Measurements from ENCODE around the gene RBCK1.
"Not testable (repeated sequence)": the region's sequence is repeated elsewhere in the genome, so short reads cannot be mapped to it uniquely, and the experiment has no call there.

The RBCK1 gene

DNA sequence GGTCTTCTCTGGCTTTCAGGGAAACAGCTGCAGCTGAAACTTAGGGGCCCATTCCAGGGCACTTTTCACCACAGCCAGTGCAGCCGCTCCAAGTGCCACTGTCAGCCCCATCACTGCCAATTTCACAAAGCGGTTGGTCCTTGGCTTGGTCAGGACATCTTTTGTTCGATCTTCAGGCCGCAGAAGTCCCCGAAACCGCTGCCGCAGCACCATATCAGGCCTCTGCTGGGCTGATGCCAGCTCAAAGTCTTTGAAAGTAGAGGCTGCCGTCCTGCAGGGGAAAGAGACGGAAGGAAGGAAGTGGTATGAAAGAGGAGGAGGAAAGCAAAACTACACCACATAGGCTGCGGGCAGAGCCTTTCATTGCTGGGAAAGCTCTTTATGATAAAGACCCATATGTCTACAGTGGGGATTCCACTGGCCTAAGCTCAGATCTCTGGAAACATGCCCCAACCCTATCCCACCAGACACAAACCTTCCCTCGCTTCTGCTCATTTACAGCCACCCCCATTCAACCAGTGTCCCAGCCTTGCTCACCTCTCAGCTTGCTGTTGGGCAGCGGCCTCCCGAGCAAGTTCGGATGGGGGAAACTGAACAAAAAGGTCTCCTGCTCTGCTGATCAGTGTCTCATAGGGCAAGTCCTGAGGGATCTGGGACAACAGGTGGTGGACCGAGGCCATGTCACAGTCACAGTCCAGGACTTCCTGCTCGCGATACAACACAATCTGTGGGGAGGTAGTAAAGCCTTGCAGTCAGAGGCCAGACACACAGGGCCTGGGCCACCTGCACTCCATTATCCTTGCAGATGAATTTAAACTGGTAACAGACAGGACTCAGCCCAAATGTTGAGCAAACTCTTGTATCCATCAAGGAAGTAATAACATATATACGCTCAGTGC lies 30.7 kb downstream of the RBCK1 start:
- DNase-seq, result peak; percentile 75

DNA sequence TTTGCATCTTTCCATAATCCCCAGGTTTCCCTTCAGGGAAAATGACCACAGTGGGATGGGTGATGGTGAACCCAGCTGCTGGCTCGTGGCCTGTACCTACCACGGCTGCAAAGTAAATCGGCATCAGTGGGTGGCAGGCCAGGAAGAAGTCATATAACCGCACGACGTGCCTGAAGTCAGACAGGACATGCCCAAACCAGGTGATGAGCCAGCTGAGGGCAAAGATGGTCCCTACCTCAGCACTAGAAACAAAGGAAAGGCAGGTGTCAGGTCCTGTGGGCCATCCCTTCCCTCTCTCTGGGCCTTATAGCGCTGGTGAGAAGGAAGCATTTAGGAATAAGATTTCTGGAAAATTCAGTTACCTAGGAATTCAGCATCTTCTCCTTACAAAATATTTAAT lies 32.0 kb downstream of the RBCK1 start:
- DNase-seq, result no peak

DNA sequence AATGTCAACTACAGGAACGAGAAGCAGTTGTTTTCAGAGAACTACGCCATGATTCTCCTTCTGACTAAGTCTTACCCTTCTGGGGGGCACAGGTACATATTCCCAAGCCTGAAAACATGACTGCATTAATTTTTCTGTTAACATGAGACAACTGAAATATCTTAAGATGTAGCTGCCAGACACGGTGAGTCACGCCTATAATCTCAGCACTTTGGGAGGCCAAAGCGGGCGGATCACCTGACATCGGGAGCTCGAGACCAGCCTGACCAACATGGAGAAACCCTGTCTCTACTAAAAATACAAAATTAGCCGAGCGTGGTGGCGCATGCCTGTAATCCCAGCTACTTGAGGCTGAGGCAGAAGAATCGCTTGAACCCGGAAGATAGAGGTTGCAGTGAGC lies 32.5 kb downstream of the RBCK1 start:
- no peak for DNase-seq

DNA sequence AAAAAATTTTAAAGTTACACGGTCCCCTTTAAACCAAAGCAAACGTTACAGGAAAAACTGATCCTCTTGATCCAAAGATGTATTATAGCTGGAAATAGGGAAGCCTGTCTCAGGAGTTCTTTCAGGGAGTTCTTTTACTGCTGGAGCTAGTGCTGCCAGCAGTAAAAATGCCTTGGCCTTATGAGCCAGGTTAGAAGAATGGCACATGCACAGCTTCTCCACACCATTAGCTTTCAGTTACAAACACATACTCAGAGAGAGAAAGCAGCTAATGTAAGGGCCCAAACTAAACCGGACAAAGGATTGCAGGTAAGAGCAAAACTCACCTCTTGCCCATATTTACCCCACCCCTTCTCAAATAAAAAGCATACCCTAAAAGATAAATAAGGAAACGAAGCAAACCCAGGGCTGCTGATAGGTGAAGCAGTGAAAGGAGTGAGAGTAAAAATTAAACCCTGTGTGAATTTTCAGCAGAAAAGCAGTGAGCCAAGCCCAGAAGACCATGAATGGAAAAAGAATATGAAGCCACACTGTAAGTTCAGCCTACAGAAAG lies 35.2 kb downstream of the RBCK1 start:
- no peak for DNase-seq

DNA sequence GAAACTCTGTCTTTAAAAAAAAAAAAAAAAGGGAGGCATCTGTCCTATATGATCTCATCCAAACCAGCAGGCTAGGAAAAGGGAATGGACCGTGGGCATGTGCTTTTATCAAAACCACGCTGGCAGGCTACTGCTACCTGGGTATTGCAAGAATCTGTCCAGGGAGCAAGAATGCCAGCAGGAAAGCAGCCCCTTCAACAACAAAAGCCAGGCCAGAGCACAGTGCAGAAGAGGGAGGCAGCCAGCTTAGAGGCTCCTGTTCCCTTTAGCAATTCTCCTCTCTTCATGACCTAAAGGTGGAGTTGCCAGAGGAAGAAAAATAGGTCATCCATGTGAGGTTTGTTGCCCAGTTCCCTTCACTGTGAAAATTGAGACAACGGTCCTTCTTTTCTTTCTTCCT lies 36.0 kb downstream of the RBCK1 start:
- no peak for DNase-seq

DNA sequence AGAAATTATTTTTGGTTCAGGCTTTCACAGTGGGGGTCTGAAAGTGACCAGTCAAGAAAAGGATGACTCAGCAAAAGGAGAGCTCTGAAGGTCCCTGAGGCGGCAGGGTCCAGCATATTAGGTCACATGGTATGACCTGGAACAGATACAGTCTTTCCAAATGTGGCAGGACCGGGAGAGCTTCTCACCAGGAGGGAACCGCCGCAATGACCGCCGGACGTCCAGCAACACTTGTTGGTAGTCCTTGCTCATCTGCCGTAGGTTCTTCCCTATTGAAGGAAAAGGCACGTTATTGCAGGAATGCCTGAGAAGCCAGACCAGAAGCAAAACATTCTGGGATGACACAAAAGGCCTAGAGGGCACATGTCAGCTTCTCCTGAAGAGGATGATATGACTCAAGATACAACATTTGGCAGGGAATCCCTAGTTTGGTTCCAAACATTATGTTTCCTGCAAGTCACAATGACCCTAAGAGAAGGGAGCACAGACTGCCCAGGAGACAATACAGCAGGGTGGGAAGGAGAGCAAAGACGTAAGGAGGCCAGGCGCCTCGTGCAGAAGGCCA lies 36.8 kb downstream of the RBCK1 start:
- no peak for DNase-seq

DNA sequence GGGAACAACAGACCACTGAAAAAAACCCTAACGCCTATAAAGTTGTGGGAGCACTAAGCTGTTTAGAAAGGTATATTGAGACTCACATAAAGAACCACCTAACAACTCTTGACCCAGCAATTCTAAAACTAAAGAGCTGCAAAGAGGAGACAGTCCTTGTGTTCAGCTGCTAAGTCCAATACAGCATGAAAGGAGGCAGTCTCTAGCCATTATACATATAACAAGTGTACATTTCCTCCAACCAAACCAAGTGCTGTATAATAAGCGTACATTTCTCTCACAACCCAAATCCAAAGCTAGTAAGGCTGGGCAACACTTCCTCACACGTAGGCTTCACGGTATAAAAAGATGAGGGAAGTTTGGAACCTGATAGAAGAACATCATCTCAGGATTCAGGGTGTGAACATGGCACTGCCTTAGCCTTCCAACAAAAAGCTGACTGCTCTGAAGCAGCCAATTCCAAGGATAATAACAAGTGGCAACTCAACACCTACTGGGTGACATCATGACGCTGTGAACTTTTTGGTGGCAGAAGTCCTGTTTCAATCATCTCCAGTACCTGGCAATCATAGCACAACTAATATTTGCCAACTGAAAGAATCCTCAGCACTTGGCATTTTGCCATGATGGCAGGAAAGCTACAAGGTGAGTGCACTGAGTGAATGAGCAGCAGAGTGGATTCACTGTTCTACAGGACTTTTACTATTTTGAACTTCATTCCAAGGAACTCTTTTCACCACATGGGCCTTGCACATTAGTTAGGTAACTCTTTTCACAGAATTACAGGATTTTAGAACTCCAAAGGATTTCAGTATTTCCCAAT lies 37.6 kb downstream of the RBCK1 start:
- DNase-seq, result no peak

DNA sequence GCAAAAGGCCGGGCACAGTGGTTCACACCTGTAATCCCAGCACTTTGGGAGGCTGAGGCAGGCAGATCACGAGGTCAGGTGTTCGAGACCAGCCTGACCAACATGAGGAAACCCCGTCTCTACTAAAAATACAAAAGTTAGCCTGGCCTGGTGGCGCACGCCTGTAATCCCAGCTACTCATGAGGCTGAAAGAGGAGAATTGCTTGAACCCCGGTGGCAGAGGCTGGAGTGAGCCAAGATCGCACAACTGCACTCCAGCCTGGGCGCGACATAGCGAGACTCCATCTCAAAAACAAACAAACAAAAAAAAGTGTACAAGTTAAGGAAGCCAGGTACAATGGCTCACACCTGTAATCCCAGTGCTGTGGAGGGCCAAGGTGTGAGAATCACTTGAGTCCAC lies 43.9 kb downstream of the RBCK1 start:
- not testable (repeated sequence) for DNase-seq

DNA sequence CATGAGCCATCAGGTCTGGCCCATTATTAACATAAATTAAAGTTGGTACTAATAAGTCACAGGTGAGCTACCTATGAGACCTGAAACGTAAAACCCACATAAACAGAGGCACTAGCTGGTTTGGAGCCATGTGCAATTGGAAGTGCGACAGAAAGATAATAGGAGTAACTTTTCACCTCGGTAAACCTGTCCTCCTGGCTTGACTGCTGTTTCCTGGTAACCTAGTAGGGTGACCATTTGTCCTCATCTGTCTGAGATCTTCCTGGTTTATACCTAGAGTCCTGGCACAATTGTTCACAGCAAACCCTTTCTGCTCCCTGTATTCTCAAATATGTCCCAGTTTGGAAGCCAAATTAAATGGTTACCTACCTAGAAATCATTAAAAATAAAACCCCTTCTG lies 46.9 kb downstream of the RBCK1 start:
- no peak for DNase-seq

DNA sequence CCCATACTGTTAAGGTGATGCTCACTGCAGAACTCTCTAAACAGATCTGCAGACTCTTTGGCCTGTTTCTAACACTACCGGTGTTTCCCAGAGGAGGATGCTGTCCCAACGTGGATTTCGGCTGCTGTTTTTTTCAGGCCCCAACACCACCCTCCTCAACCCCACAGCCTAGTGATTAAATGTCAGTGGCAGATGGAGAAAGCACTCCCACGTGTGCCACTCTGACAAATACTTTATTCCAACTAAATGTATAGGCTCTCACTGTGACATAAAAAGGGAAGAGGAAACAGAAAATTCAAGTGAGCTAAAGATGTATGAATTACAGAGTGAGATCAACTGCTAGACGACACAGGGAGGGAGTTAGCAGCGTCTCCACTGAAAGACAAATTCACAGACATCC lies 50.7 kb downstream of the RBCK1 start:
- DNase-seq, result no peak

DNA sequence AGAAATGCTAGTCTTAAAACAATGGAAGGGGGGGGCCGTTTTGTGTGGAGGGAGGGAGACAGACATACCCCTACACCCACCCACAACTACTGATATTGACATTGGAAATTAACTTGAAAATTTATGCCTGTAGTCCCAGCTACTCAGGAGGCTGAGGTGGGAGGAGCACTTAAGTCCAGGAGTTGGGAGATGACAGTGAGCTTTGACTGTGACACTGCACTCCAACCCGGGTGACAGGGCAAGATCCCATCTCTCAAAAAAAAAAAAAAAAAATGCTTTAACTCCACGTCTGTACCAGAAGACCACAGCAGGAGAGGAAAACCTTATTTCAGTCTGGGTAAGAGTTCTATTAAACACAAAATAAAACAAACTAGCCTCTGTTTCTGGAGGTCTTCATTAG lies 52.1 kb downstream of the RBCK1 start:
- DNase-seq, result no peak

DNA sequence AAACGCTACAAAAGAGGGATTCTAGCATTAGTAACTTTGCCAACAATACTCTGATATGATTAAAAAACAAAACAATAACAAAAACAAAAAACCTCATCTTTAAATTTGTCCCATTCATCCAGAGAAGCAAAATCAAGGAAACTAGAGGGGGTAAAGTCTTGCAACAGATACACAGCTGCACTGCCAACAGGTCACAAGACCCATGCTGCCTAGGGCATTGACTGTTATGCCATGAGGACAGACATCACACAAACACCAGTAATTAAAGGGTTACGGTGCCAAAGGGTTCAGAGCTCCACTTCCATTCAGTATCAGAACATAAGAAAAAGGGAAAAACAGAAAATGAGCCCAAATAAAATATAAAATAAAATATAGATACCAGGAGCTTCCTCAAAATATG lies 52.6 kb downstream of the RBCK1 start:
- DNase-seq, result no peak

DNA sequence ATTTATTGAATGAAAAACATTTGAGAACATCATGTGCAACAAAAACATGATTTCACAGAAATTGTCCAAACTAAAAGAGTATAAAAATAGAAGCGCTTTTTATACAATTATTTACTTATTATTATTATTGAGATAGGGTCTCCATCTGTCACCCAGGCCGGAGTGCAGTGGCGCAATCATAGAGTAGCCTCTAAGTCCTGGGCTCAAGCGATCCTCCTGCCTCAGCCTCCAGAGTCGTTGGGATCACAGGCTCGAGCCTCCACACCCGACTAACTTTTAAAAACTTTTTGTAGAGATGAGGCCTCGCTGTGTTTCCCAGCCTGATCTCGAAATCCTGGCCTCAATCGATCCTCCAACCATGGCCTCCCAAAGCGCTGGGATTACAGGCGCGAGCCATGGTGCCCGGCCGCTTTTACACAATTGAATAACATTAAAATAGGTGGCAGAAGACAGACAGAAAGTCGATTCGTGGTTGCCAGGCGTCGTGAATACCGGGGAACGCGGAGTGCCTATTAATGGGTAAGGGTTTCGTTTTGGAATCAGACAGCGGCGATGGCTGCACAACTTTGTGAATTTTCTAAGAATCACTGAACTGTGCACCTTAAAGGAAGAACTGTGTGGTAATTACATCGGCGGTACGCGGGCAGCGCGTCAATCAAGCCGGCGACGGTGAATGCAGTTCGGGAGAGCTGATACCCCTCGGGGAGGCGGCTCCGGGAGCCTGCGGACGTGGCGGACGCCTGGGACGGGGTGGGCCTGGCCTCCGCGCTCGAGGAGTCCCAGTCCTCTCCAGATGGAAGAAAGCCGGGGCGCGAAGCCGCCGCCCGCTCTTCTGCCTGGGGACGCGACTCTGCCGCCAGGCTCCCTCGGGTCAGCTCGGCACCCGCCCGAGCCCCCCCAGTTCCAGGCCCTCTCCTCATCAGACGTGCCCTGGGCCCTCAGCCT lies 53.4 kb downstream of the RBCK1 start:
- DNase-seq, result peak; percentile 57

DNA sequence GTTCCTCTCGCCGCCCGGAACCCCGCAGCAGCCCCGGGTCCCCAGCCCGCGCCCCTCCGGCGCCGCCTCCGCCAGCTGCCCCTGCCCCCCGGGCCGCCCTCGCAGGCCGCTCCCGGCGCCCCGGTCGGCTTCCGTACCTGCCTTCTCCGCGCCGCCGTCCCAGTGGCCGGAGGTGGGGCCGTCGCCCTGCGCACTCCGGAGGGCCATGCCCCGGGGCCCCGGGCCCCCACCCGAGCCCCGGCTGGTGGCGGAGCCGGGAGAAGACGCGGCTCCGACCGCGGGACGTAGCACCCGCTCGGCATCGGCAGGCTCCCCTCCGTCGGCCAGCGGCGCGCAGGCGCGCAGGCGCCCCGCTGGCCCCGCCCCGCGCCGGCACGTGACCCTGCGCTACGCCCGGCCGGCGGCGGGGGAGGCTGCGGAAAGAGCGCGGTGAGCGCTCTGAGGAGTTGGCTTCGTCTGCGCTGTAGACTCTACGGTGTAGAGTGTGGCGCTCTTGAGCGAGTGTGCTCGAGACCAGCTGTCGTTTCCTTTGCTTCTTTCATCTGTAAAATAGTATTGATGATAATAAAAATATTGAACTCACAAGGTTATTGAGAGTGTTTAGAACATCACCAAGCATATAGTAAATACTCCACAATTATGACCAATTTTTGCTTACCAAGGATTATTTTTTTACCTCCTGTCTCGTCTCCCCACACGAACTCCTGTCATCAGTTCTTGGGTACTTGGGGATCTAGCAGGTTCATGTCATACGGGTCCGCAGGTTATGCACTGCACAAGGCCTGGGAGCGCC lies 54.3 kb downstream of the RBCK1 start, which contains the start of gene TBC1D20:
Gene TBC1D20, minus strand, starts transcription at position 335 of the 793 bp plus-strand sequence. Its CDS starts 128 bp downstream, at position 207.
- peak; percentile 89 for DNase-seq

DNA sequence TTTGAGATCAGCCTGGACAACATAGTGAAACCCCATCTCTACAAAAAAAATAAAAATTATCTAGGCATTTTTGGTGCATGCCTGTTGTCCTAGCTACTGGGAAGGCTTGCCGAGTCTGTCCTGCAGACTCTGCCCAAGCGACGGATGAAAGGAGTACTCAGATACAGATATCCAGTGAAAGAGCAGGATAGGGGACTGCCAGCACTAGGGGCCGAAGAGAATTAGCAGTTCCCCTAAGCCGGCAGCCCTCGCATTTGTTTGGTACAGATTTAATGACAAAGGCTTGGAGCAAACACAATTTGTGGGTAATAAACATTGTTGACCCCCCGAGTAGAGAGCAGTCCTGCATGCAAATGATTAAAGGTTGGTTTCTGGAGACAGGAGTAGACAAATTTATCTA lies 59.7 kb downstream of the RBCK1 start:
- no peak for DNase-seq

DNA sequence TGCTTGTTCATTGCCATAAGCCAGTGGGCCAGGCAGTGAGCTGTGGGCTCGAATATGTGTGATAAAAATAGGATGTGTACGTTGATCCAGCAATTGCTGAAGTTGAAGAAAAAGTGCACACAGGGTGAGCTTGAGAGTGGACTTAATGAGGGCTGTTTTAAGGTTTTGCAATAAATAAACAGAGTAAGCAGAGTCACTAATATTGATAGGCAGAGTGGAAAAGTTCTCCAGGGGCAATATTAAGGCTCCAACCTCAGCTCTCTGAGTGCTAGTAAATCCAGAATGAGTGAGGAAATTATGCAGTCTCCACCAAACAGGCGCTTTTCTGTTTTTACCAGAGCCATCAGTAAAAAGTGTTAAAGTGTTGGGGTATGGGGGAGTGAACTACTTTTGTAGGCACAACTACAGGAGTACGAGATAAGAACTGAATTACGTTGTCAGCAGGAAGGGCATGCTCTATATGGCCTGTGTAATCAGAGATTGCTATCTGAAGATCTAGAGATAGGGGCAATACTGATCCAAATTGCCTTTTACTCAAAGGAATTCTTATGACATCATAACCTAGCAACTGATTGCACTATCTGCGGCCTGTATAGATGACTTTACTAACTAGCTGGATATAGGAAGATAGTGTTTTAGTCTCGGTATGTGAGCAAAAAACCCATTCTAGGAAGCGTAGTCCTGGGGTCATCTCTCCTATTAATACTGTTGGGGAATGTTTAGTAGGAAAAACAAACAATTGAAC lies 61.8 kb downstream of the RBCK1 start:
- no peak for DNase-seq

DNA sequence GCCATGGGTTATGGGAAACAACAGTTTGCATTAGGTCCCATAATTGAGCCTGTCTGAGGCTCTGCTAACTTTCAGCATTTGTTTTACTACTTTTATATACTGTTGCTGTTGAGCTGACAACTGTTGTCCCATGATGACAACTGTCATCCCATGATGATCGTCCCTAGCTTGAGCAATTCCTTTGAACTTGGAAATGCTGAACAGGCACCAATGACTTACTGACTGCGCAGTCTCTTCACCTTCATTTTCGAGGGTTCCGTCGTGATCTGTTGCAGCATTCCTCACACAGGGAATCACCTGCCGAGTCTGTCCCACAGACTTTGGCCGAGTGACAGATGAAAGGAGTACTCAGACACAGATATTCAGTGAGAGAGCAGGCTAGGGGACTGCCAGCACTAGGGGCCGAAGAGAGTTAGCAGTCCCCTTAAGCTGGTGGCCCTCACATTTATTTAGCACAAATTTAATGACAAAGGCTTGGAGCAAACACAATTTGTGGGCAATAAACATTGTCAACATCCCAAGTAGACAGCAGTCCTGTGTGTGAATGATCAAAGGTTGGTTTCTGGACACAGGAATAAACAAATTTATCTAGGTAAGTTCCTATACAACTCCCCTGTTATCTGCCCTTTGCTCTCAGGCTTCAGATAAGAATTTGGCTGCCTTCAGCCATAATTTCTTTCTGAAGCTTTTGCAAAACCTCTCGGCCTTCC lies 64.2 kb downstream of the RBCK1 start:
- DNase-seq, result no peak

DNA sequence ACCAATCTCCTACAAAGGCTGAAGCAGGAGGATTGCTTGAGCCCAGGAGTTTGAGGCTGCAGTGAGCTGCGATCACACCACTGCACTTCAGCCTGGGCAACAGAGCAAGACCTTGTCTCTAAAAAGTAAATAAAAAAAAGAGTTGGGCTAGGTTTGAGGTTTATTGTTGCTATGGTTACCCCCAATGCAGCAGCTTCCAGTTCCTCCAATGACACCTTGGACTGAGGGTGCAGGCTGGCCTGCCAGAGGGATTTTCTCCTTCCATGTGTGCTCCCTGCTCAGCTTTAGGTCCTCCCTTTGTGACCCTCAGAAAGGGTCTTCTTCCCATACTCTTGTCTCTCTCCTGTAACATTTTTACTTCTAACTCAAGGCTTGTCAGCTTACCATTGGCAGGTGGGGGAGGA lies 64.8 kb downstream of the RBCK1 start:
- no peak for DNase-seq

DNA sequence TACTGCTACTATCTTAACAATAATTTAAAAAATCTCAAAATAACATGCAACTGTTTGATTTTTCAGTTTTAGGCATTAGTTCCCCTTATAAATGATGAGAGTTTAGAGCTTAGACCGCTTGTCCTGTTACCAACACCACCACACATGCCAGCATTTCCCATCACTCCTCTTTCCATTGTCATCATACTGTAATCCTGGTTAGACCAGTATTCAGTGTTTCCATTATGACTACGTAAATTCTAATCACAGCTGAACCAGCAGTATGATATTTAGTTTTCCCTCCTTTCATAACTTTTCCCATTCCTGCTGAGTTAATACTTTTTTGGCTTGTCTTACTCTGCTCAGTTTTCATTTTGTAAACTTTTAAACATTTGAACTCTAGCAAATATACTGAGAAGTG lies 66.5 kb downstream of the RBCK1 start:
- DNase-seq, result no peak

Measured in CD4-positive, alpha-beta T cell treated with Interleukin-17A for 4 hours (primary cell).